Dedifferentiated amniotic fluid mesenchymal stem cell (primary cell): ENCODE data around the gene HOXA9.

Experiments
- DNase-seq: peaks from one replicate; pipeline ENCODE4 v3.0.0-alpha.2; 2016; ENCODE audit errors: extremely low spot score

The HOXA9 gene

DNA sequence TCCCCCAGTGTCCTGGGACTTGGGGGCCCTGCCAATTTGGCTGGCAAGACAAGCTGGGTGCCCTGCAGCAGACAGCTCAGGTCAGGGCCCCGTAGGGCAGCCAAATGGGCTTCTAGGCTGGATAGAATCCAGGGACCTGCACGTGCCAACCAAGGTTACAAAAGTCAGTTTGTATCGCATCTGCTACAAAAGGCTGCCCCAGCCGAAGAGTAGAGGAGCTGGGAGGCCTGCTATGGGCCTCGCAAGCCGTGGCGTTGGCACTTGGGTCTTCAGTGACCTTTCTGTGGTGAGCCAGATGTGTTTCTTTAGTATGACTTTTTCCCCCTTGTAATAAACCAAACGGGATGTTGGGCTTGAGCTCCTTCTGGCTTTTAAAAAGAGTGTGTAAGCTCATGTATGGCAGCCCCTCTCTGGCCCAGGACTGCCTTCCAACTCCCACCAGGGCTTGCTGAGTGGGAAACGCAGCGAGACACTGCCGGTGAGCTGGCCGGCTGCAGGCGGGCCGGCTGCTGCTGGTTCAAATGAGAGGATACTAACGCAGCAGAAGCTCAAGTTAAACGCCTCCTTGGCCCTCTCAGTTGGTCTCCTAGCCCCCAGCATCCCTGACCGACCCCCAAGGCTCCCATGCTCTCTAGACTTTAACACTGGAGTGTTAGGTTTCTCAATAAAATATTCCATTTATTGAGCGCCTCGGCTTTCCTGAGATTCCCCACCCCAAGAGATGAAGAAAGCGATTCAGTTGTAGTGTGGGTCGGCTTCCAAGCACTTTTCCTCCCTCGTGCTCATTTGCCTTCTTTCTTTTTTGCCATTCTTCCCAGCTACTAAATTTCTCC, 11.8 kb upstream of the HOXA9 start:
- no peak for DNase-seq

DNA sequence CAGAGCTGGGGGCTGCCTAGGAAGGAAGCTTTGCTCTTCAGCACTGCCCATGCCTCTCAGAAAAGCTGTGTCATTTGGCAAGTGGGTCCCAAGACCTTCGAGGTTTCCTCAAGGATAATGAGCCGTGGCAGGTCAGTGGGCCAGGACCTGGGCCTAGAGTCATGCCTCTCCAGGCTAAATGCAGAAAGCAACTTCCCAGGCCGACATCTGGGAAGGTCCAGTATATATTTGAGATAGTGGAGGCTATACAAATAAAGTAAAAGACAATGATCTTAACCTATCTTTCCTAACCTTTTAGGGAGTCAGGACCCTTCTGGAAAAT, 11.1 kb upstream of the HOXA9 start:
- DNase-seq, result no peak

DNA sequence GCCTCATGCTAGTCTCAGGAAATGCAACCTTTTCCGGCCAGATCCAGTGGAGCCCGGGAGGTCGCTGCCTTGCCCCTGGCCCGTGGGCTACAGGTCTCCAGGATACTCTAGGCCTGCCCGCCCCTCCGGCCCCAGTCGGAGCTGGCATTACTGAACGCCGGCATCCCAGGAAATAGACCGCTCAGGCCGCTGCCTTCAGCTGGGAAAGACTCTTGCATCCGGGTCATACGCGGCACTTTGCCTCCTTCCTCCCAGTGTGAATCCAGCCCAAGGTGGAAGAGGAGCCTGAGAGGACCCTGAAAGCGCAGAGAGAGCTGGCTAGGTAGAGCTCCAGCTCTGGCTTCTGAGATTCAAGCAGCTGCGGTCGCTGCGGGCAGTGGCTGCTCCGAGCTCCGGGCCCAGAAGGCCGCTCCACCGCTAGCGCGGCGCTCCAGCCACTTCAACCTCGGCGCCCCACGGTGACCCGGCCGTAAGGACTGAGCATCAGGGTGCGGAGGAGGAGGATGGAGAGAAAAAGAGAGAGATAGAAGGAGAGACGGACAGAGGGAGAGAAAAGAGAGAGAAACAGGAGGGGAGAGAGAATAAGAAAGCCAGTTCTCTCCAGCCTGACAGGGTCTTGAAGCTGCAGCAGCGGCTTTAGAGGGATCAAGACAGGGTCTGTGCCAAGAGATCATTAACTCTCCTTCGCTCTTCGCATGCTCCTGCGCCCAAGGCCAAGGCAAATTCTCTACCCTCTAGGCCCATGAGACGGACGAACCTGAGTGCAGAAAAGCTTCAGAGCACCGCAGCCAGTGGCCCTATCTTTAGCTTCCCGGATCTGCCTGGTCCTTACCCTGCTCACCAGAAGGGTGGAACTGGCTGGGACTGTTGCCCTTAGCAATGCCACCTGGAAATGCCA, 10.5 kb upstream of the HOXA9 start:
- no peak for DNase-seq

DNA sequence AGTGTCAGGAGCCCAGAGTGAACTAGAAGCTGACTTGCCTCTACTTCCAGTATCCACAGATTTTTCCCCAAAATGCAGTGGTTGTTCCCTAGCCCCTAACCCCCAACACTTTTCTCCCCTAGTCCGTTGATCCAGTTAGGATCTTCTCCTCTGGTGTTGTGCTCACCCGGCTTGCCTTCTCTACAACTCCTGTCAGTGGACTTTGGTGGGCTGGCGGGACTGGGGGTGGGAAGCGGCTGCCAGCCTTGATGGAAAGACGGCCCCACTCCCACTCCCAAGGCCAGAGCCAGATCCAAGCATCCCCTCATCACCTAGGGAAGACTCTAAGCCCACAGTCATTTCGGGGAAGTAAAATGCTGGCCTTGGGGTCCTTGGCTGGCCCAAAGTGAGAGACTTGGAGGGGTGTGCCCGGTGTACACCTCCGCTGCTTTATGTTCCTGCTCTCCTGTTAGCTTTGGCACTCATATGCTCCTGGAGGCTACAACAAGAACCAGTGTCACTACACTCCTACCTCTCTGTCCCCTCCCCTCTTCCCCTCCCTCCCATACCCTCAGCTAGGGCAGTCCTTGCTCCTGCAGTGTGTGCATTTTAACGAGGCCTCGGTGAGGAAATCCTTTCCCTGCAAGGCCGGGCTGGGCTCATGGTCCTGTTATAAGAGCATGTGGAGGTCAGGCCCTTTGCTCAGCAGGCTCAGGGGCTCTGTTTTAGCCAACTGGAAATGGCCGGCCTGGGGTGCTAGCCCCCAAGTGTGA, 9.7 kb upstream of the HOXA9 start:
- no peak for DNase-seq

DNA sequence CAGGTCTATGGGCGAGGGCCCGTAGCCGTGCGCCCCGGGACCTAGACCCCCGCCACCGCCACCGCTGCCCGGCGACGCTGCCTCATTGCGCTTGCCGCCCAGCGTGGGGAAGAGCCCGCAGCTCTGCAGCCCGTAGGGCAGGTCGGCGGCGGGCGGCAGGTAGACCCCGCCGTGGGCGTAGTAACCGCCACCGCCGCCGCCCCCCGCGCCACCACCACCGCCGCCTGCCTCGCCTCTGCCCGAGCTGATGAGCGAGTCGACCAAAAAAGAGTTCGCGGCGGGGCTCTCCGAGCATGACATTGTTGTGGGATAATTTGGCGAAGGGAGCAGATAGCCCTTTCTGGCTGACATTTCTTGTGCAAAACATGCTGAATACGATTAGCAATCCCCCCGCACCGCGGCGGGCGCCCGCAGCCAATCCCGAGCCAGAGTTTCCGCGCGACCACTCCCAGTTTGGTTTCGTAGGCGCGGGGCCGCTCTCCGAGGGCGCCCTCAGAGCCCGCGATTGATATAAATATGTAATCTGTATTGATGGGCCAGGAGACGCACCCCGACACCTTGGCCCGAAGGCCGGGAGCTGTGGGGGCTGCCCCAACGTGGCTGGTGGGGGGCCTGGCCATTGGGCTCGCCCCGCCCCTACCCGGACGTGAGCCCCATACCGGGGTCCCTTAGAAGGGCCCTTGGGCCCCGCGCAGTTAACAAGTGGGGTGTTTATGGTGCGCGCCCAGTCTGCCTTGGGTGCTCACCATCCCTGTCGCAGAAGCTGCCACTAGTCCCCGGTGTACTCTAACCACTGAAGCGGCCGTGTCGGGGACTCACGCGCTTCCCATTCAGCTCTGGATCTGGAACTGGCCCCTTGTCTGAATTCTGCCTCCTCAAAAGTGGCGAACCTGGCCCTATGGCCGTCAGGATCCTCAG, 8.9 kb upstream of the HOXA9 start, which contains the start of gene HOXA10:
Gene HOXA10, minus strand, starts transcription at position 365 of the 918 bp plus-strand sequence. Its CDS starts 14 bp downstream, at position 351.
- DNase-seq, result no peak

DNA sequence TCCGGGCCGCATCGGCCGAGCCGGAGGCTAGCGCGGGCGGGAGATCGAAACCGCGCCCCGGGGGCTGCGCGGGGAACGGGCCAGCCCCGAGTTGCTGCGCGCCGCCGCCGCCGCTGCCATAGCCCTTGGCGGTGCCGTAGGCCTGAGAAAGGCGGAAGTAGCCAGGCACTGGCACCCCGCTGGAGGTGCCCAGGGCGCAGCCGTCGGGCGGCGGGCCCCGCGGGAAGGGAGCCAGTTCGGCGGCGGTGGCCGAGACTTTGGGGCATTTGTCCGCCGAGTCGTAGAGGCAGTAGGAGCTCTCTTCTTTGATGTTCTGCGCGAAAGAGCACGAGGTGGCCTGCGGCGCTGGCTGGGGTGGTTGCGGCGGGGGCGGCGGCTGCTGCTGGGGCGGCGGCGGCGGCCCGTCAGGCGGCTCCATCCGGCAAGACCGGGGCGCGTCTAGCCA, 8.2 kb upstream of the HOXA9 start:
- DNase-seq, result no peak

DNA sequence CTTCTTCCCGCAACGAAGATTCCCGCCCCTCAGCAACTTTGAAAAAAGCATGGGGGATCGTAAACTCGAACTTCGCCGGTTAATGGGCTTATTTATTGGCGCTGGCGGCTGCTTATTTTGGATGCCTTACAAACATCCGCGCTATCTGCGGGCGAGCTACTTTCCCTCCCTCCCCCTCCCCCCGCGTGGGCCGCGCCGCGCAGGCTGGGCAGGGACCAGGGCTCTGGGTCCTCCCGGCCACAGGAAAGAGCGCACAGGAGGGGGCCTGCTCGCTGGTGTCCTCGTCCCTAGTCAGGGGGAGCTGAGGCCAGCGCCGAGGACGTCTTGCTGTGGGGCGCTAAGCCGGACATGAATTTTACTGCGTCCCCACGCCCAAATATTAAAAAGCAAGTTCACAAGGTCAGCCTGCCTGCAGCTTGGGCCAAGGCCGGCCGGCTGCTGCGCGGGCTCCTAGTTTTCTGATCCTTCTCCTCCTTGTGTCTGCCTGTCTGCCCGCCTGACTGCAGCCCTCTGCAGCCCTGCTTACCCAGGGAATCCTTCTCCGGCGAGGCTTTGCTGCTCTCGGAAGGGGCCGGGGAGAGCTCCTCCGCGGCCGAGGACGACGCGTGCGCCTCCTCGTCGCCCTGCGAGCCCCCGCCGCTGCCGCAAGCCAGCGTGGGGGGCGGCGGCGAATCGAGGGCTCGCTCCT, 7.6 kb upstream of the HOXA9 start:
- no peak for DNase-seq

DNA sequence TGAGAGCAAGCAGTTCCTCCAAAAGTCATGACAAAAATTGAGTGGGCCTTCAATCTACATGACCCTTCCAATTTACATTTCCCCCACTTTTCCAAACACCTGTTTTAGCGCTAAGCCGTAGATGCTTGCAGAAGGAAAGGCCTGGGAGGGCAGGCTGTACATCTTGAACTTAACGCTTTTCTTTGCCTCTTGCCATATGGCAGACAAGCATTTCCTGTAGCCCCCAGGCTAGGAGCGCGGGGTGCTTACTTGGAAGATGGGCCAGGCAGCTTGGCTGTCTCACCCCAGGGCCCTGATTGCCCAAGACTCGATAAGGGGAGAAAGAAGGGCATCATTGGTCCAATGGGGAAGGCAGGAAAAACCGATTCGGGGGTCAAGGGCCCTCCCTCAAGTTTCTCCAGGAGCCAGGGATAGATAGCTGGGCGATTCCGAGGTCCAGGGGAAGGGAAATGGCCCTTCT, 7.0 kb upstream of the HOXA9 start:
- DNase-seq, result no peak

DNA sequence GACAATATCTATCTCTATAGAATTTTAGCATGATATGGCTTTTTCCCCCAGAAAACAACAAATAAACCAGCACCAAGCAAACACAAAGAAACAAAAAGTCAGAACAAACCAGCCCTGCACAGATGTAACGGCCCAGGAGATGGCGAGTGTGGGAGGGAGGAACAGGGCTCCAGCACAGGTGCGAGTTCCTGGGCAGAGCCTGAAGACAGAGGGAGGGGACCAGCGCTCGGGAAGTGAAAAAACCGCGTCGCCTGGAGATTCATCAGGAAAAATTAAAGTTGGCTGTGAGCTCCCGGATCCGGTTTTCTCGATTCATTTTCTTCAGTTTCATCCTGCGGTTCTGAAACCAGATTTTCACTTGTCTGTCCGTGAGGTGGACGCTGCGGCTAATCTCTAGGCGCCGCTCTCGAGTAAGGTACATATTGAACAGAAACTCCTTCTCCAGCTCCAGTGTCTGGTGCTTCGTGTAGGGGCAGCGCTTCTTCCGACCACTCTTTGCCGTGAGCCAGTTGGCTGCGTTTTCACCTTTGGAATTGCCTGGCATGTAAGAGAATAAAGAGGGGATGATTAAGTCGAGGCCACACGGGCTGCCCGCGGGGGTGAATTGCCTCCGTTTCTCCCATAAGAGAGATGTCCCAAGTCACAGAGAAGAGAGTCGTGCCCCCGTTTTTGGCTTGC, 6.4 kb upstream of the HOXA9 start:
- no peak for DNase-seq

DNA sequence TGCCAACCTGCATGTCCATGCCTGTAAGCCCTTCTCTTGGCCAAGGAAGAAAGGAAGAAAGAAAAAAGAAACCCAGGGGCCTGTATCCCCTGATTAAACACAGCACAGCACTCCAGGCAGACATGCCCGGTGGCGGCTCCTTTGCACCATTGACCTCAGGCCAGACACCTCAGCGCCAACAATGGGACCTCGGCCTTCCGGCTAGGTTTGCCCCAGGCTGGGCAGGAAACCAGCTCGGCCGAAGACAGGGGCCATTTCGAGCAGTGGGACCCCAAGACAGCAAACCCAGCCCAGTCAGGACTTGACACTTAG, 5.9 kb upstream of the HOXA9 start:
- no peak for DNase-seq

DNA sequence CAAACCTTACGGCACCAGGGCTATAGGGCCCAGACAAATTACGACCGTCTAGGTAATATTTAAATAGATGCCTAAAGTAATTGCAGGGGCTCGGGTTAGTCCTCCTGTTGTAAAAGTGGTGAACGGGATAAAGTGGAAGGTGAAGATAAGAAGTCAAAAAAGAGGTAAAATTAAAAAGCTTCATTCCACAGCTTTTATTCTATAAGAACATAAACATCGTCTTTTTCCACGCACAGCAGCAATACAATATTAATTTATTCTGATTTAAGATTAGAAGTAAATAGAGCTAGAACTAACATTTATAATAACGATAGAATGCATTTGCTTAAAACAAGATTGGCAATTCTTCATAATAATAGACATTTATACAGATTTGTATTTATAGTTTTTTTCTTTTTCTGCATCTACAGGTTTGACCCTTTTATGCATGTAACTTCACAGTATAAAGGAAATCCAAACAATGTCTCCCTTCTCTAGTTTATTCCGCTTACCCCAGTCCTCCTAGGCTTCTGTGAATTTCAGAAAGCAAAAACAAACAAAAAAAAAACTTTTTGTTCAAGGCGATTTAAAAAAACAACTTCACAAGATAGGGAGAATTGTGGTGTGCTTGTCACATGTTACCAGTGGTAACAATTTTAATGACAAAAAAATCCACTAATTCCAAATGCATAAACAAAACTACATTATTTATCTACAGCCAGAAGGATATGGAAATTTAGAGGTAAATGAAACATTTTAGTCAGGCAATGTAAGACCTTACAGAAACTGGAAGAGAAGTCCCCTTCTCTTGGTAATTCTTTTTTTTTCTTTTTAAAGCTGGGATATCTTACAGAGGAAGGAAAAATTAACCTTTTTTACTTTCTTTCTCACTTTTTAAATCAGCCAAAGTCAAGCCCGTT, 5.3 kb upstream of the HOXA9 start:
- DNase-seq, result no peak

DNA sequence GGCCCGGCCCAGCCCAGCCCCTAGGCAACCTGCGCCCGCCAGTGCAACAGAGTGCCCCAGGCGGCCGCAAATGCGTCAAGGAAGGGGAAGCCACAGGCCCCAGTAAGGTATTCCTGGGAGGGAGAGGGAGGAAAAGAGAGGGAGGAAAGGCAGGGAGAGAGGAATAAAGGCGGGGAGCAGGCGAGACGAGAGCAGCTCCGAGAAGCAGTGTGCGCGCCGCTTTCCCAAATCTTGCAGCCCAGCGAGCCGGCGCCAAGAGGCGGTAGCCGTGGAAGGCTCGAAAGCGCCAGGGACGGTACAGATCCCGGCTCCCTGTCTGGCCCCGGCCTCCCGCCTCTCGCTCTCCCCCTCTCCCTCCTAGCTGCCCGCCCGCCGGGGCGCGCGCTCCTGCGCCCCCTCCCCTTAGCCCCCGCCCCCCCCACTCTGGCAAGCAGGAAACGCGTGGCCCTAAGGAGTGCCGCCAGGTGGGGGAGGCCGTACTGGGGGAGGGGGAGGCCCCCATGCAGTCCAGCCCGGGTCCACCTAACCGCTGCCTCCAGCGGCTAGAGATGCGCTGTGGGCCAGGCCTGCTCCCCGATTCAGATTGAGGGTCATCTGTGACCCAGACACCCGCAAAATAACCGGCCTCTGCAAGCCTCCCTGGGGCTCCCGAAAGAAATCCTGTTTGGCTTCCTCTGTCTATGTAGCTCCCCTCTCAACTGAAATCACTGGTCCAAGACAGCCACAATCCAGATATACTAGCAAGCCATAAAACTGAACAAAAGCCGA, 4.5 kb upstream of the HOXA9 start:
- no peak for DNase-seq

DNA sequence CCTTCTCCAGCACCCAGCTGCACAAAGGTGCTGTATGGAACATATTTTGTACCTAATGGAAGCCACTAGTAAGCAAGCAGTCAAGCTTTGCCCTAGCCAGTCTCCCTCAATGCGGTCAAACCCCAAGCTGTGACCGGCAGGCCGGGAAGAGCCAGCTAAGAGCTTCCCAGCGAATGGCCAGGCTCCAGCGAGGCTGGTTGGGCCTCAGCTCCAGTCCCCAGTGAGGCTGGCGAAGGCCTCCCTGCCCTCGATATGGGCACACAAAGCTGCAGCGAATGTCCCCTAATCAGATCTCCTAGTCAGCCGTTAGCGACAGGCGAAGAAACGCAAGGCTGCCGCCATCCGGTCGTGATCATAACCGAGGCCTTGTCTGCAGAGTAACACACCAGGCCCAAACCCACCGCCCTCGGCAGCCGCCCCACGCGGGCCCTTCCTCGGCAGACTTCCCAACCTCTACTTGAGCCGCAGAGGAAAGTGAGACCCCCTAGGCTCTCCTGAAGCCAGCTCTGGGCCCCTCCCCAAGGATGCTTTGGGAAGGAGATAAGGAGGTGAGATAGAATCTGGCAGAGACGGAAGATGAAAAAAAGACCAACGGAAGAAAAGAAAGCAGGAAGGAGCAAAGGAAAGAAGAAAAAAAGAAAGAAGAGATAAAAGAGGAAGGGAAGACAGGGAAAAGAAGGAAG, 3.1 kb upstream of the HOXA9 start:
- no peak for DNase-seq

DNA sequence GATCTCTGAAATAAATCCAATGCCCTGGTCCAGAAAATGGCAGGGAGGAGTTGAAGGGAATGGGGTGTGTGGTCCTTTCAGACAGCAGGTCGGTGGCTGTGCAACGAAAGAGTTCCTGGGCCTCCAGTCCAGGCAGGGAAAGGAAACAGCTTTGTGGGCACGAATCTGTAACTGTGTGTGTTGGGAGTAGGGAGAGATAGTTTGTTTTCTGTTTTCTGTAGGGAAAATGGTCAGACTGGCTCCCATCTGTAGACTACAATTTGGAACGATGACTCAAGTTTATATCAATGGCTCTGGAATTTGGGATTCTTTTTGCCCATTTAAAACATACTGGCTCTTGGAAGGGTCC, 2.6 kb upstream of the HOXA9 start:
- DNase-seq, result no peak

DNA sequence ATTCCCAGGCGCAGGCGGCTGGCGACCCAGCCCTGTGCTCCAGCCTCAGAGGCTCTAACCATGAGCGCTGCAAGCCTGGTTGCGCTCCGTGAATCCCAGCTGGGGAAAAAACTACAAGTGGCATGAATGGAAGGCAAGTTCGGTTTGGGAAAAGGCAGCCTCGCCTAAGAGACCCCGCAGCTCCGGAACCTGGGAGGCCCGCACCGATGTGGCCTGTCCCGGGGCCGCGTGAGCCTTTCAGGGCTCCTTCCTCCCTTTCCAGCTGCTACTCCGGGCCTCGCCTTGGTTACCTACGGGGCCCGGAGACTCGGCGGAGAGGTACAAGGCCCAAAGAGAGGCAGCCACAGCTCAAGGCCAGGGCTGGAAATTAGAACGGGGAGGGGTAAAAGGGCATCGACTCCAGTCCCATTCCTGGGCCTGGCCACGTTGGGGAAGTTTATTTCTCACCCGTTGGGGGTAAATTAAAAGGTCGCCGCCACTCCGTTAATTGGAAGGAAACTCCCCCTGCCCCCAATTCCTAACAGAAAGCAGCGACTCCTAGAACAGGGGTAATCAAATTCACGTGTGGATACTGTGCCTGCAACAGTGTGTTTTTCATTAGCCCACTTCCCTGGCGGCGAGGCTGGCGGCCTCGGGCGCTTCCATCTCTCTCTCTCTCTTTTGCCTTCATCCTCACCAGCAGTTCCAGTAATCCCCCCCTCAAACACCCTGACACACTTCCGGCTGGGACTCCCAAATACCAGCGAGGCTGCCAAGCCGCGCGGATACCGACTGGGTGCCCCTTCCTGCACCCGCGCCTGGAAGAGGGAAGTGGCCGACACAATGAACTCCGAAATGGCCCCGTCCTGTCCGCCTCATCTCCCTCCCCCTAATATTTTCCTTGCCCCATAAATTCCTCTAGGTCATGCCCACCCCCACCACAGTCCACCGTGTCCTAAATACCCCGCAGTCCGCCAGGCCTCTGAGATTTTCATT, 1.5 kb upstream of the HOXA9 start:
- no peak for DNase-seq

DNA sequence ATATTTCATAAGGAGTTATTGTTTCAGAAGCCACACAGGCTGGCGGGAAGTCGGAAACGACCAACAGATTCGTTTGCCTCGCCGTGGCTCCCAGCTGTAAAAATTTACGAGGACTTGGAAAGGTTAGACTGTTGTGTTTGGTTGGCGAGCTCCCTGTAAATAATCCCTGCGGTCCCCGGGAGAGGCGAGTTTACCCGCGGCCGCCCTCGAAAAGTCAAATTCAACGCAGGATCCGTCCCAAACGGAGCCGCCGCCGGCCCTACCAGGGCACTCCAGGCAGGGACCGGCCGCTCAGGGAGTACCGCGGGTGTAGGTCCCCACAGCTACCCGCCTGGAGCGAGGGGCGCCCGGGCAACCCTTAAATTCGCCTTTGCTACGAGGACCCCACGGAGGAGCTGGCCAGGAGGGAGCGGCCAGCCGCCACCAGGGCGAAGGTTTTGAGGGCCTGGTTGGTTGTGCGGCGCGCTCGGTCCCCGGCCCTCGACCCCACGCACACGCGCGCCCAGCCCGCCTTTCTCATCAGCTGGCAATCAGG, 726 bp upstream of the HOXA9 start:
- no peak for DNase-seq
